K562 (cell line): ENCODE measurements around the gene FBLIM1. TPM values are rescaled to one million over a fixed set of nuclear protein-coding genes. Genes with fewer than 3 reads are reported as not detected.

ENCODE experiments used
- ATAC-seq: fragments of 200-7000 bp; cut with Tn5 transposase; 3 replicates; pipeline ENCODE4 v1.9.1; 2020; ENCODE audit warnings: moderate library complexity
- BruUV-seq: library from RNA; stranded (reverse); fragments of 400-500 nt; replicated peaks from 2 replicates; lab custom pipeline; 2021; lab: Mats Ljungman, UMichigan
- CTCF ChIA-PET: fragments of 300-600 bp; formaldehyde crosslinking; extraction: SDS; loops from one replicate; lab custom pipeline; 2021; ENCODE audit warnings: low intra/inter-chr PET ratio; lab: Yijun Ruan, JAX
- POLR2A ChIA-PET: fragments of 300-600, 350-650 bp; sonication (Branson Sonifier 250); formaldehyde crosslinking; extraction: SDS; loops from one replicate; lab custom pipeline; 2021; ENCODE audit warnings: antibody characterized with exemption, inconsistent platforms; lab: Yijun Ruan, JAX
- DNase-seq, 4 experiments: peaks; one replicate each; pipeline versions ENCODE4 v3.0.0 to v3.0.0-alpha.2; 2011 to 2018; ENCODE audit warnings: low spot score in 3 of 4, mixed read lengths in 3 of 4; ENCODE audit errors: extremely low read depth in 1 of 4
- FAIRE-seq: peaks from 2 replicates; lab custom pipeline; 2011; peaks lifted over from hg19 to GRCh38; lab: Jason Lieb, UNC
- H2AFZ ChIP-seq: 2 replicates; pipeline ENCODE4 v1.6.0; 2011; ENCODE audit warnings: low read depth, low read length, control low read depth, inconsistent platforms
- H3K27ac ChIP-seq: fragments of 200-600 bp; 3 replicates; pipeline ENCODE4 v1.8.0; 2011; ENCODE audit warnings: low read depth, mild to moderate bottlenecking, control low read depth, inconsistent platforms, low read length, moderate library complexity, mixed read lengths; ENCODE audit errors: extremely low read depth
- H3K27me3 ChIP-seq, 2 experiments: fragments of 300-600 bp in 1 of 2; 2 replicates in 1 of 2; 3 replicates in 1 of 2; pipeline versions ENCODE4 v1.6.0 to v1.8.0; 2011; ENCODE audit warnings: inconsistent platforms in 2 of 2, low read length in 2 of 2, mild to moderate bottlenecking in 1 of 2, mixed read lengths in 1 of 2, moderate library complexity in 1 of 2; ENCODE audit not compliant: control insufficient read depth in 2 of 2, insufficient read depth in 2 of 2
- H3K36me3 ChIP-seq: fragments of 300-600 bp; 3 replicates; pipeline ENCODE4 v1.8.0; 2011; ENCODE audit warnings: mild to moderate bottlenecking, low read length, inconsistent platforms; ENCODE audit not compliant: control insufficient read depth, insufficient read depth
- H3K4me1 ChIP-seq, 2 experiments: fragments of 200-600 bp in 1 of 2; replicated peaks in 1 of 2; 2 replicates in 1 of 2; 3 replicates in 1 of 2; pipeline versions ENCODE4 v1.5.1 to v1.8.0; 2011; ENCODE audit warnings: inconsistent platforms in 2 of 2, low read length in 2 of 2, mild to moderate bottlenecking in 1 of 2, mixed read lengths in 1 of 2, moderate library complexity in 1 of 2; ENCODE audit not compliant: control insufficient read depth in 2 of 2, insufficient read depth in 2 of 2
- H3K4me2 ChIP-seq: 2 replicates; pipeline ENCODE4 v1.6.1; 2011; ENCODE audit warnings: low read length, control low read depth, inconsistent platforms, mixed read lengths; ENCODE audit not compliant: insufficient read depth
- H3K4me3 ChIP-seq: fragments of 200-600 bp; sonication (generic), shearing (Covaris generic); 2 replicates; pipeline ENCODE4 v1.5.1; 2016; ENCODE audit warnings: control low read depth, inconsistent platforms
- H3K79me2 ChIP-seq: fragments of 200-600 bp; 3 replicates; pipeline ENCODE4 v1.8.0; 2011; ENCODE audit warnings: low read length, inconsistent platforms; ENCODE audit not compliant: control insufficient read depth, insufficient read depth
- H3K9ac ChIP-seq, 2 experiments: 2 replicates each; pipeline versions ENCODE4 v1.6.0 to v1.6.1; 2011; ENCODE audit warnings: low read depth in 2 of 2, low read length in 2 of 2, control low read depth in 1 of 2, inconsistent platforms in 1 of 2, mild to moderate bottlenecking in 1 of 2, mixed read lengths in 1 of 2; ENCODE audit not compliant: insufficient read depth in 1 of 2
- H3K9me1 ChIP-seq: one replicate; pipeline ENCODE4 v1.6.0; 2011; ENCODE audit warnings: inconsistent platforms, mild to moderate bottlenecking, low read length, moderate library complexity; ENCODE audit not compliant: control insufficient read depth, insufficient read depth
- H3K9me3 ChIP-seq: replicated peaks from 2 replicates; pipeline ENCODE4 v1.5.1; 2011; ENCODE audit warnings: low read depth, low read length, inconsistent platforms; ENCODE audit not compliant: control insufficient read depth, insufficient read depth
- H4K20me1 ChIP-seq: replicated peaks from 2 replicates; pipeline ENCODE4 v1.6.1; 2011; ENCODE audit warnings: low read length, inconsistent platforms, mixed read lengths; ENCODE audit not compliant: control insufficient read depth, insufficient read depth
- ATF1 ChIP-seq, 2 experiments: fragments of 450-650 bp in 1 of 2; IDR thresholded peaks; 2 replicates each; pipeline ENCODE4 v1.6.1; 2016; ENCODE audit warnings: missing compliant biosample characterization in 1 of 2, missing genetic modification characterization in 1 of 2
- CEBPB ChIP-seq: fragments of 450-650 bp; IDR thresholded peaks from 2 replicates; pipeline ENCODE4 v1.6.1; 2016; ENCODE audit warnings: missing genetic modification characterization, missing compliant biosample characterization
- FOXJ2 ChIP-seq: fragments of 200-800 bp; sonication (Bioruptor generic); IDR thresholded peaks from 2 replicates; pipeline ENCODE4 v1.6.1; 2016; ENCODE audit warnings: missing genetic modification characterization, missing compliant biosample characterization
- GTF2F1 ChIP-seq: IDR thresholded peaks from 2 replicates; pipeline ENCODE4 v1.6.1; 2011; ENCODE audit warnings: low read depth, low read length, improper control_type of control experiment
- HMBOX1 ChIP-seq: sonication (generic); IDR thresholded peaks from 2 replicates; pipeline ENCODE4 v1.6.1; 2016
- KAT2B ChIP-seq: IDR thresholded peaks from one replicate; pipeline ENCODE4 v1.6.1; 2012; ENCODE audit warnings: low read depth, mild to moderate bottlenecking, control low read depth, inconsistent platforms, low read length, moderate library complexity
- KLF1 ChIP-seq: fragments of 450-650 bp; IDR thresholded peaks from 2 replicates; pipeline ENCODE4 v1.6.1; 2016; ENCODE audit warnings: missing genetic modification characterization, missing compliant biosample characterization
- MECOM ChIP-seq: fragments of 250-450 bp; sonication (Bioruptor Pico); IDR thresholded peaks from 2 replicates; pipeline ENCODE4 v1.8.0; 2022; ENCODE audit warnings: inconsistent platforms
- NCOA6 ChIP-seq: fragments of 450-650 bp; IDR thresholded peaks from 2 replicates; pipeline ENCODE4 v1.6.1; 2017; ENCODE audit warnings: mild to moderate bottlenecking
- PHF21A ChIP-seq: fragments of 450-650 bp; IDR thresholded peaks from 2 replicates; pipeline ENCODE4 v1.6.1; 2017; ENCODE audit warnings: low read depth, borderline replicate concordance
- RBM25 ChIP-seq: fragments of 200-400 bp; formaldehyde crosslinking; IDR thresholded peaks from 2 replicates; pipeline ENCODE4 v1.6.1; 2018; ENCODE audit warnings: low read length, low read depth, moderate library complexity; ENCODE audit not compliant: severe bottlenecking
- SAFB2 ChIP-seq: fragments of 200-400 bp; formaldehyde crosslinking; IDR thresholded peaks from 2 replicates; pipeline ENCODE4 v1.6.1; 2018; ENCODE audit warnings: borderline replicate concordance, low read length, low read depth, moderate library complexity; ENCODE audit not compliant: severe bottlenecking
- SIX5 ChIP-seq, 2 experiments: IDR thresholded peaks; 2 replicates each; pipeline ENCODE4 v1.6.1; 2011; ENCODE audit warnings: low read length in 2 of 2, borderline replicate concordance in 1 of 2, low read depth in 1 of 2, mild to moderate bottlenecking in 1 of 2, moderate library complexity in 1 of 2; ENCODE audit not compliant: insufficient read depth in 1 of 2
- TFAM ChIP-seq: fragments of 250-450 bp; sonication (Bioruptor Pico); conservative IDR thresholded peaks from 2 replicates; pipeline ENCODE4 v1.5.0; 2021; ENCODE audit warnings: mild to moderate bottlenecking, moderate library complexity
- THAP7 ChIP-seq: fragments of 250-450 bp; sonication (Bioruptor Pico); IDR thresholded peaks from 2 replicates; pipeline ENCODE4 v1.5.0; 2021
- ZBTB1 ChIP-seq: sonication (generic); formaldehyde crosslinking; IDR thresholded peaks from 2 replicates; pipeline ENCODE4 v1.8.1; 2023; ENCODE audit warnings: missing genetic modification reagents, low read depth, mild to moderate bottlenecking, borderline replicate concordance
- ZKSCAN8 ChIP-seq: fragments of 200-800 bp; sonication (Bioruptor generic); IDR thresholded peaks from 2 replicates; pipeline ENCODE4 v1.6.1; 2016; ENCODE audit warnings: missing genetic modification characterization, missing compliant biosample characterization
- ZNF143 ChIP-seq: sonication (generic); formaldehyde crosslinking; IDR thresholded peaks from 2 replicates; pipeline ENCODE4 v1.9.0; 2022; ENCODE audit warnings: mild to moderate bottlenecking, missing genetic modification reagents
- ZNF639 ChIP-seq, 2 experiments: fragments of 200-800 bp in 1 of 2; sonication (Bioruptor generic) in 1 of 2; sonication (generic) in 1 of 2; formaldehyde crosslinking in 1 of 2; IDR thresholded peaks in 1 of 2; conservative IDR thresholded peaks in 1 of 2; 2 replicates each; pipeline versions ENCODE4 v1.5.0 to v1.6.1; 2016 to 2020; ENCODE audit warnings: missing compliant biosample characterization in 1 of 2, missing genetic modification characterization in 1 of 2, missing genetic modification reagents in 1 of 2
- WGBS: fragments of 100-300 bp; shearing (Covaris generic); methylation state at CpG from one replicate; pipeline ENCODE4 v1.1.6; 2016; ENCODE audit warnings: low coverage, mixed read lengths; ENCODE audit not compliant: insufficient coverage; ENCODE audit errors: missing lambda C conversion rate; 5-methylcytosine and 5-hydroxymethylcytosine counted together
- in situ Hi-C: fragments of 300-500 bp; cut with MboI; formaldehyde crosslinking; loops from 4 replicates; pipeline ENCODE4 v1.15.0; 2018; ENCODE audit warnings: inconsistent platforms, mixed read lengths
- intact Hi-C: fragments of 100-400 bp; cut with micrococcal nuclease; formaldehyde crosslinking; loops from 2 replicates; pipeline ENCODE4 v1.14.2; 2022
- polyA plus RNA-seq, 8 experiments: library from polyadenylated mRNA; depleted of rRNA in 4 of 8; stranded (reverse) in 5 of 8; unstranded in 3 of 8; fragments of >200 nt; fragmentation: Nextera tagmentation in 2 of 8; fragmentation: Illumina TruSeq in 1 of 8; extraction: Ambion mirVana in 2 of 8; extraction: Trizol in 1 of 8; gene quantifications; 2 replicates each; pipeline versions ENCODE4 v1.2.1 to v1.2.3, GENCODE V29; 2011 to 2014; ENCODE audit warnings: inconsistent platforms in 1 of 8, missing spikeins in 1 of 8
- total RNA-seq, 7 experiments: library from RNA; depleted of rRNA in 6 of 7; stranded (reverse); fragments of >200 nt in 6 of 7; fragmentation: Illumina TruSeq in 2 of 7; extraction: Trizol in 2 of 7; gene quantifications; 2 replicates each; pipeline versions ENCODE4 v1.2.1 to v1.2.3, GENCODE V29; 2011 to 2021; ENCODE audit warnings: low replicate concordance in 1 of 7

FBLIM1 gene
- total and polyA plus RNA-seq, 9 of the 15 experiments (the other 6 are each of a cell fraction or from before 2014, with no cell fraction given), result 0.14 to 0.24 TPM; not detected in 7

GRCh38 chr1:15765495-15766194, 7.0 kb downstream of the FBLIM1 start:
- no peaks in the 10 kb centered on the region for H3K9me3 ChIP-seq
- no peaks in the 10 kb centered on the region for H3K9me1 ChIP-seq
- DNase-seq (peak; percentile 67 to 70 (median 68)), ATAC-seq (peak; percentile 75), FAIRE-seq (no peak)
- no peaks in the 10 kb centered on the region for H3K79me2 ChIP-seq
- no peak overlapping the region for H3K4me3 ChIP-seq
- H3K4me2 ChIP-seq, result no peak overlapping the region
- peaks cover 27 to 70% of the 10 kb centered on the region in 2 experiments for H3K27me3 ChIP-seq
- WGBS, result 12% methylated on average over 20 of the region's 20 CpGs
- intact Hi-C loops, result no loop called here
- BruUV-seq, result no TSS peak
- no peak overlapping the region for H2AFZ ChIP-seq
- ChIA-PET CTCF (no interaction called here), POLR2A (interaction anchor here (0.6 to 2.1 kb wide), 7 partner anchors 8 to 186 kb away, joined by 3 to 6 read pairs (median 4); no protein-coding TSS in a partner anchor)
- H3K9ac ChIP-seq, result 0 out of 4 replicates have a peak overlapping the region, but pooled peaks of 1 of the 2 experiments have one; percentile 14
- in situ Hi-C loops, result no loop called here
- no peaks in the 10 kb centered on the region for H3K36me3 ChIP-seq
- peaks cover 13 to 30% of the 10 kb centered on the region in 2 experiments; a peak in 4 of 5 replicates for H3K4me1 ChIP-seq
- peaks cover 3% of the 10 kb centered on the region; the same call in 1 of the 2 replicates for H4K20me1 ChIP-seq
- H3K27ac ChIP-seq, result no peak overlapping the region
- TF ChIP-seq ATF1 (CRISPR knock-in tag; IDR thresholded peaks at IDR 0.05) (no peak), ATF1 (tag; IDR thresholded peaks at IDR 0.05) (no peak), ZBTB1 (CRISPR knock-in tag) (no peak), SIX5 (IDR thresholded peaks at IDR 0.05; ENCODE audit: borderline replicate concordance in 1 of 2, insufficient read depth in 1 of 2, low read depth in 1 of 2, low read length in 2 of 2) (no peak), SAFB2 (no peak), HMBOX1 (no peak), PHF21A (no peak), ZNF639 (CRISPR knock-in tag; conservative IDR thresholded peaks at IDR 0.05 in 1 of 2, IDR thresholded peaks at IDR 0.05 in 1 of 2) (no peak), TFAM (CRISPR knock-in tag) (no peak), KLF1 (no peak), MECOM (CRISPR knock-in tag) (no peak), ZKSCAN8 (CRISPR knock-in tag) (no peak), KAT2B (no peak), FOXJ2 (tag) (no peak), CEBPB (no peak), ZNF143 (CRISPR knock-in tag) (no peak), THAP7 (CRISPR knock-in tag) (no peak), GTF2F1 (no peak), NCOA6 (no peak), RBM25 (no peak)
